HepG2 (cell line): ENCODE measurements around the gene CABLES1. TPM values are rescaled to one million over a fixed set of nuclear protein-coding genes. Genes with fewer than 3 reads are reported as not detected.

Source experiments
- ATAC-seq: fragments of 200-7000 bp; cut with Tn5 transposase; 3 replicates; pipeline ENCODE4 v1.9.1; 2020; ENCODE audit warnings: mild to moderate bottlenecking, moderate library complexity
- BruUV-seq: library from RNA; stranded (reverse); fragments of 400-500 nt; replicated peaks from 2 replicates; lab custom pipeline; 2021; lab: Mats Ljungman, UMichigan
- CTCF ChIA-PET: fragments of 300-600 bp; formaldehyde crosslinking; extraction: SDS; loops from one replicate; lab custom pipeline; 2021; ENCODE audit warnings: low total read pairs, inconsistent platforms, low intra/inter-chr PET ratio; lab: Yijun Ruan, JAX
- POLR2A ChIA-PET: fragments of 350-600 bp; sonication (Branson Sonifier 250); formaldehyde crosslinking; loops from one replicate; lab custom pipeline; 2020; ENCODE audit warnings: antibody characterized with exemption, inconsistent platforms; lab: Yijun Ruan, JAX
- DNase-seq: peaks from one replicate; pipeline ENCODE4 v3.0.0-alpha.2; 2015; ENCODE audit warnings: low spot score
- FAIRE-seq: peaks from 3 replicates; lab custom pipeline; 2011; peaks lifted over from hg19 to GRCh38; lab: Jason Lieb, UNC
- H2AFZ ChIP-seq: one replicate; pipeline ENCODE4 v1.6.1; 2011; ENCODE audit warnings: low read length, inconsistent platforms
- H3K27ac ChIP-seq: fragments of 300-600 bp; 3 replicates; pipeline ENCODE4 v1.8.0; 2011; ENCODE audit warnings: mixed run types, mild to moderate bottlenecking, mixed read lengths, low read length, inconsistent platforms; ENCODE audit not compliant: insufficient read depth; ENCODE audit errors: extremely low read length
- H3K27me3 ChIP-seq, 2 experiments: fragments of 200-600 bp in 1 of 2; 2 replicates in 1 of 2; 3 replicates in 1 of 2; pipeline versions ENCODE4 v1.6.0 to v1.8.0; 2011; ENCODE audit warnings: low read length in 2 of 2, mild to moderate bottlenecking in 2 of 2, moderate library complexity in 2 of 2, inconsistent platforms in 1 of 2; ENCODE audit not compliant: insufficient read depth in 2 of 2, control insufficient read depth in 1 of 2
- H3K36me3 ChIP-seq, 2 experiments: fragments of 200-600 bp in 1 of 2; replicated peaks in 1 of 2; 2 replicates in 1 of 2; 3 replicates in 1 of 2; pipeline versions ENCODE4 v1.5.1 to v1.8.0; 2011; ENCODE audit warnings: low read length in 2 of 2, inconsistent platforms in 1 of 2; ENCODE audit not compliant: insufficient read depth in 2 of 2, control insufficient read depth in 1 of 2
- H3K4me1 ChIP-seq: 2 replicates; pipeline ENCODE4 v1.5.1; 2012; ENCODE audit warnings: low read length, inconsistent platforms; ENCODE audit not compliant: insufficient read depth
- H3K4me2 ChIP-seq: 2 replicates; pipeline ENCODE4 v1.6.0; 2011; ENCODE audit warnings: low read depth, low read length, inconsistent platforms
- H3K4me3 ChIP-seq, 3 experiments: fragments of 200-600 bp in 1 of 3; sonication (generic), shearing (Covaris generic) in 1 of 3; replicated peaks in 1 of 3; 2 replicates each; pipeline ENCODE4 v1.5.1; 2011 to 2016; ENCODE audit warnings: low read length in 3 of 3, inconsistent platforms in 2 of 3, low read depth in 2 of 3, mild to moderate bottlenecking in 2 of 3, control low read depth in 1 of 3, mixed read lengths in 1 of 3; ENCODE audit not compliant: insufficient read depth in 1 of 3
- H3K79me2 ChIP-seq: one replicate; pipeline ENCODE4 v1.6.1; 2011; ENCODE audit warnings: low read length, inconsistent platforms; ENCODE audit not compliant: insufficient read depth
- H3K9ac ChIP-seq: 2 replicates; pipeline ENCODE4 v1.6.0; 2011; ENCODE audit warnings: mild to moderate bottlenecking, low read depth, low read length, inconsistent platforms; ENCODE audit not compliant: insufficient read depth
- H3K9me3 ChIP-seq: 2 replicates; pipeline ENCODE4 v1.5.1; 2012; ENCODE audit warnings: mild to moderate bottlenecking, low read length
- H4K20me1 ChIP-seq: 2 replicates; pipeline ENCODE4 v1.6.0; 2011; ENCODE audit warnings: inconsistent platforms, mild to moderate bottlenecking, low read length, moderate library complexity; ENCODE audit not compliant: insufficient read depth
- AFF4 ChIP-seq: sonication (generic); formaldehyde crosslinking; IDR thresholded peaks from 2 replicates; pipeline ENCODE4 v1.4.0; 2020; ENCODE audit warnings: missing genetic modification reagents
- CSRNP2 ChIP-seq: sonication (generic); formaldehyde crosslinking; conservative IDR thresholded peaks from 2 replicates; pipeline ENCODE4 v1.8.0; 2022; ENCODE audit warnings: low read depth, missing genetic modification reagents
- CTCF ChIP-seq: sonication (generic); formaldehyde crosslinking; IDR thresholded peaks from 2 replicates; pipeline ENCODE4 v1.5.0; 2020; ENCODE audit warnings: mild to moderate bottlenecking, missing genetic modification reagents, moderate library complexity
- HMGXB3 ChIP-seq: sonication (generic); formaldehyde crosslinking; IDR thresholded peaks from 2 replicates; pipeline ENCODE4 v1.4.0; 2020; ENCODE audit warnings: missing genetic modification reagents, borderline replicate concordance
- KLF6 ChIP-seq: IDR thresholded peaks from 2 replicates; pipeline ENCODE4 v1.8.0; 2016; ENCODE audit warnings: missing biosample characterization, missing genetic modification reagents
- ONECUT2 ChIP-seq: sonication (generic); formaldehyde crosslinking; IDR thresholded peaks from 2 replicates; pipeline ENCODE4 v1.4.0; 2020; ENCODE audit warnings: missing genetic modification reagents
- PHF5A ChIP-seq: IDR thresholded peaks from one replicate; pipeline ENCODE4 v1.6.1; 2018; ENCODE audit warnings: low read depth, missing genetic modification reagents; ENCODE audit not compliant: unreplicated experiment
- PITX1 ChIP-seq: sonication (generic); formaldehyde crosslinking; IDR thresholded peaks from 2 replicates; pipeline ENCODE4 v1.5.1; 2020; ENCODE audit warnings: mild to moderate bottlenecking, missing genetic modification reagents
- SMYD3 ChIP-seq: sonication (generic); formaldehyde crosslinking; IDR thresholded peaks from 2 replicates; pipeline ENCODE4 v1.8.1; 2023; ENCODE audit warnings: mild to moderate bottlenecking, missing genetic modification reagents
- ZMYM2 ChIP-seq: sonication (generic); formaldehyde crosslinking; IDR thresholded peaks from 2 replicates; pipeline ENCODE4 v1.8.0; 2022; ENCODE audit warnings: mild to moderate bottlenecking, missing genetic modification reagents
- ZNF569 ChIP-seq: sonication (generic); formaldehyde crosslinking; IDR thresholded peaks from 2 replicates; pipeline ENCODE4 v1.5.0; 2020; ENCODE audit warnings: mild to moderate bottlenecking, missing genetic modification reagents, moderate library complexity, borderline replicate concordance
- ZNF572 ChIP-seq: sonication (generic); formaldehyde crosslinking; IDR thresholded peaks from 2 replicates; pipeline ENCODE4 v1.5.1; 2020; ENCODE audit warnings: mild to moderate bottlenecking, missing genetic modification reagents
- ZNF746 ChIP-seq: sonication (generic); formaldehyde crosslinking; IDR thresholded peaks from 2 replicates; pipeline ENCODE4 v1.8.0; 2022; ENCODE audit warnings: mild to moderate bottlenecking, missing genetic modification reagents
- ZNF891 ChIP-seq: sonication (generic); formaldehyde crosslinking; IDR thresholded peaks from 2 replicates; pipeline ENCODE4 v1.5.0; 2020; ENCODE audit warnings: mild to moderate bottlenecking, missing genetic modification reagents
- WGBS: methylation state at CpG from one replicate; pipeline ENCODE4 v1.1.6; 2017; ENCODE audit warnings: low lambda C conversion rate; 5-methylcytosine and 5-hydroxymethylcytosine counted together
- in situ Hi-C: cut with HindIII; loops from 2 replicates; pipeline ENCODE4 v1.10.0; 2017; ENCODE audit warnings: low pct_unique_long_range_greater_than_20kb; ENCODE audit not compliant: extremely low pct_ligation_motif_present
- intact Hi-C: fragments of 100-400 bp; cut with micrococcal nuclease; formaldehyde crosslinking; loops from one replicate; pipeline ENCODE4 v1.10.0; 2022; ENCODE audit not compliant: unreplicated experiment
- polyA plus RNA-seq, 8 experiments: library from polyadenylated mRNA; depleted of rRNA in 3 of 8; stranded (reverse) in 7 of 8; unstranded in 1 of 8; fragments of >200 nt; fragmentation: Illumina TruSeq in 4 of 8; extraction: Trizol in 4 of 8; gene quantifications; 2 replicates each; pipeline versions ENCODE4 v1.2.1 to v1.2.3, GENCODE V29; 2011 to 2016; ENCODE audit warnings: low read depth in 4 of 8, missing spikeins in 1 of 8, mixed read lengths in 1 of 8; ENCODE audit not compliant: insufficient read depth in 1 of 8
- total RNA-seq, 5 experiments: library from RNA; depleted of rRNA; stranded (reverse); fragments of >200 nt; fragmentation: Illumina TruSeq; extraction: Trizol; gene quantifications; 2 replicates each; pipeline ENCODE4 v1.2.3, GENCODE V29; 2016; ENCODE audit warnings: low read depth in 1 of 5

CABLES1 gene
- total and polyA plus RNA-seq, 2 of the 13 experiments (the other 11 are each of a cell fraction or from before 2014, with no cell fraction given) = 14.7 to 25.8 TPM

- Histone ChIP-seq H3K27ac (no peak overlapping the region), H3K27me3 (no peaks in the 10 kb centered on the region), H3K9me3 (no peaks in the 10 kb centered on the region), H3K4me2 (no peak overlapping the region), H4K20me1 (no peaks in the 10 kb centered on the region), H3K4me1 (peaks cover 14% of the 10 kb centered on the region), H3K36me3 (peaks cover 7 to 45% of the 10 kb centered on the region in 2 experiments), H3K79me2 (no peaks in the 10 kb centered on the region), H2AFZ (no peak overlapping the region), H3K4me3 (no peak overlapping the region), H3K9ac (no peak overlapping the region)
- ChIA-PET CTCF (no interaction called here), POLR2A (no interaction called here)
- BruUV-seq = no TSS peak
- FAIRE-seq = no peak
- no peak for DNase-seq
- intact Hi-C loops (loop anchor here (5.0 kb wide), 1 partner anchor 134 kb away; no protein-coding TSS in a partner anchor), in situ Hi-C loops (no loop called here)
- WGBS = 100% methylated on average over 3 of the region's 3 CpGs
- no peak for ATAC-seq
- TF ChIP-seq ONECUT2 (CRISPR knock-in tag) (no peak), ZMYM2 (CRISPR knock-in tag) (no peak), CSRNP2 (CRISPR knock-in tag) (no peak), HMGXB3 (CRISPR knock-in tag) (no peak), ZNF569 (CRISPR knock-in tag) (no peak), CTCF (CRISPR knock-in tag) (no peak), SMYD3 (CRISPR knock-in tag) (no peak), ZNF746 (CRISPR knock-in tag) (no peak), PHF5A (no peak), ZNF891 (CRISPR knock-in tag) (no peak), ZNF572 (CRISPR knock-in tag) (no peak), PITX1 (CRISPR knock-in tag) (no peak), AFF4 (CRISPR knock-in tag) (no peak), KLF6 (CRISPR knock-in tag) (no peak)
These were observed 107.9 kb downstream of the CABLES1 start for GRCh38 chr18:23243178-23243577.
